Activated naive CD8-positive, alpha-beta T cell (primary cell): ENCODE measurements around the gene RAB10.

Experiments
- H3K27ac Mint-ChIP-seq: one replicate; pipeline ENCODE4 v1.8.0; 2021; ENCODE audit warnings: mixed read lengths
- H3K27me3 Mint-ChIP-seq: one replicate; pipeline ENCODE4 v1.8.0; 2021; ENCODE audit warnings: mixed read lengths
- H3K36me3 Mint-ChIP-seq: one replicate; pipeline ENCODE4 v1.8.0; 2021; ENCODE audit warnings: mixed read lengths
- H3K4me1 Mint-ChIP-seq: one replicate; pipeline ENCODE4 v1.8.0; 2021; ENCODE audit warnings: low read depth, mixed read lengths
- H3K4me3 Mint-ChIP-seq: one replicate; pipeline ENCODE4 v1.8.0; 2021; ENCODE audit warnings: mild to moderate bottlenecking, mixed read lengths
- H3K9me3 Mint-ChIP-seq: one replicate; pipeline ENCODE4 v1.8.0; 2021; ENCODE audit warnings: low read depth, mixed read lengths

The RAB10 gene

GRCh38 chr2:26123426-26123825 is 89.5 kb downstream of the RAB10 start:
- no peaks in the 10 kb centered on the region for H3K27me3 Mint-ChIP-seq
- H3K4me1 Mint-ChIP-seq: peaks cover 12% of the 10 kb centered on the region
- no peak overlapping the region for H3K4me3 Mint-ChIP-seq
- H3K9me3 Mint-ChIP-seq: no peaks in the 10 kb centered on the region
- H3K36me3 Mint-ChIP-seq: no peaks in the 10 kb centered on the region
- H3K27ac Mint-ChIP-seq: no peak overlapping the region

GRCh38 chr2:26126074-26126473 is 92.2 kb downstream of the RAB10 start:
- Mint-ChIP-seq H3K27me3 (no peaks in the 10 kb centered on the region), H3K9me3 (no peaks in the 10 kb centered on the region), H3K36me3 (peaks cover 2% of the 10 kb centered on the region), H3K27ac (no peak overlapping the region), H3K4me1 (peaks cover 17% of the 10 kb centered on the region), H3K4me3 (no peak overlapping the region)

GRCh38 chr2:26128176-26128575 is 94.3 kb downstream of the RAB10 start:
- Mint-ChIP-seq H3K27ac (no peak overlapping the region), H3K4me1 (peaks cover 16% of the 10 kb centered on the region), H3K9me3 (no peaks in the 10 kb centered on the region), H3K36me3 (peaks cover 2% of the 10 kb centered on the region), H3K27me3 (no peaks in the 10 kb centered on the region), H3K4me3 (no peak overlapping the region)

GRCh38 chr2:26130763-26131162 is 96.9 kb downstream of the RAB10 start:
- Mint-ChIP-seq H3K4me3 (no peak overlapping the region), H3K9me3 (no peaks in the 10 kb centered on the region), H3K4me1 (peaks cover 11% of the 10 kb centered on the region), H3K27me3 (no peaks in the 10 kb centered on the region), H3K27ac (no peak overlapping the region), H3K36me3 (peaks cover 6% of the 10 kb centered on the region)

- Mint-ChIP-seq H3K9me3 (no peaks in the 10 kb centered on the region), H3K36me3 (peaks cover 4% of the 10 kb centered on the region), H3K4me1 (peaks cover 1% of the 10 kb centered on the region), H3K27ac (no peak overlapping the region), H3K27me3 (no peaks in the 10 kb centered on the region), H3K4me3 (no peak overlapping the region)
Observed at GRCh38 chr2:26136451-26136850, 102.6 kb downstream of the RAB10 start.

GRCh38 chr2:26139269-26140183 is 105.6 kb downstream of the RAB10 start:
- Mint-ChIP-seq H3K27me3 (no peaks in the 10 kb centered on the region), H3K36me3 (peaks cover 2% of the 10 kb centered on the region), H3K4me3 (no peak overlapping the region), H3K4me1 (no peaks in the 10 kb centered on the region), H3K9me3 (no peaks in the 10 kb centered on the region), H3K27ac (no peak overlapping the region)

- Mint-ChIP-seq H3K4me3 (no peak overlapping the region), H3K36me3 (no peaks in the 10 kb centered on the region), H3K9me3 (no peaks in the 10 kb centered on the region), H3K4me1 (peaks cover 2% of the 10 kb centered on the region), H3K27ac (peak overlapping the region; percentile 11), H3K27me3 (no peaks in the 10 kb centered on the region)
Observed at GRCh38 chr2:26141145-26141769, 107.4 kb downstream of the RAB10 start.

- no peak overlapping the region for H3K4me3 Mint-ChIP-seq
- no peaks in the 10 kb centered on the region for H3K9me3 Mint-ChIP-seq
- H3K27ac Mint-ChIP-seq: no peak overlapping the region
- H3K27me3 Mint-ChIP-seq: peaks cover 2% of the 10 kb centered on the region
- peaks cover 2% of the 10 kb centered on the region for H3K4me1 Mint-ChIP-seq
- no peaks in the 10 kb centered on the region for H3K36me3 Mint-ChIP-seq
Observed at GRCh38 chr2:26144031-26144430, 110.1 kb downstream of the RAB10 start.

- H3K4me1 Mint-ChIP-seq: peaks cover 2% of the 10 kb centered on the region
- H3K4me3 Mint-ChIP-seq: no peak overlapping the region
- no peaks in the 10 kb centered on the region for H3K9me3 Mint-ChIP-seq
- H3K27me3 Mint-ChIP-seq: peaks cover 6% of the 10 kb centered on the region
- H3K27ac Mint-ChIP-seq: no peak overlapping the region
- no peaks in the 10 kb centered on the region for H3K36me3 Mint-ChIP-seq
Observed at GRCh38 chr2:26144953-26145680, 111.2 kb downstream of the RAB10 start.

- Mint-ChIP-seq H3K27me3 (peaks cover 17% of the 10 kb centered on the region), H3K36me3 (no peaks in the 10 kb centered on the region), H3K27ac (no peak overlapping the region), H3K4me3 (no peak overlapping the region), H3K4me1 (peaks cover 2% of the 10 kb centered on the region), H3K9me3 (no peaks in the 10 kb centered on the region)
Observed at GRCh38 chr2:26148501-26148900, 114.6 kb downstream of the RAB10 start.

- H3K9me3 Mint-ChIP-seq: no peaks in the 10 kb centered on the region
- H3K36me3 Mint-ChIP-seq: no peaks in the 10 kb centered on the region
- H3K27ac Mint-ChIP-seq: no peak overlapping the region
- H3K27me3 Mint-ChIP-seq: peaks cover 18% of the 10 kb centered on the region
- H3K4me1 Mint-ChIP-seq: no peaks in the 10 kb centered on the region
- H3K4me3 Mint-ChIP-seq: no peak overlapping the region
Observed at GRCh38 chr2:26150243-26150642, 116.4 kb downstream of the RAB10 start.

GRCh38 chr2:26157580-26157979 is 123.7 kb downstream of the RAB10 start:
- no peak overlapping the region for H3K27ac Mint-ChIP-seq
- no peaks in the 10 kb centered on the region for H3K9me3 Mint-ChIP-seq
- H3K36me3 Mint-ChIP-seq: peaks cover 2% of the 10 kb centered on the region
- no peak overlapping the region for H3K4me3 Mint-ChIP-seq
- no peaks in the 10 kb centered on the region for H3K4me1 Mint-ChIP-seq
- peaks cover 7% of the 10 kb centered on the region for H3K27me3 Mint-ChIP-seq

GRCh38 chr2:26161926-26162325 is 128.0 kb downstream of the RAB10 start:
- Mint-ChIP-seq H3K4me1 (no peaks in the 10 kb centered on the region), H3K27me3 (peaks cover 3% of the 10 kb centered on the region), H3K27ac (no peak overlapping the region), H3K4me3 (no peak overlapping the region), H3K9me3 (no peaks in the 10 kb centered on the region), H3K36me3 (peaks cover 2% of the 10 kb centered on the region)

- Mint-ChIP-seq H3K9me3 (no peaks in the 10 kb centered on the region), H3K4me1 (no peaks in the 10 kb centered on the region), H3K4me3 (no peak overlapping the region), H3K36me3 (no peaks in the 10 kb centered on the region), H3K27ac (no peak overlapping the region), H3K27me3 (peaks cover 1% of the 10 kb centered on the region)
Observed at GRCh38 chr2:26162963-26163362, 129.1 kb downstream of the RAB10 start.

GRCh38 chr2:26164231-26164630 is 130.3 kb downstream of the RAB10 start:
- Mint-ChIP-seq H3K27me3 (peaks cover 1% of the 10 kb centered on the region), H3K9me3 (no peaks in the 10 kb centered on the region), H3K36me3 (no peaks in the 10 kb centered on the region), H3K27ac (no peak overlapping the region), H3K4me3 (no peak overlapping the region), H3K4me1 (no peaks in the 10 kb centered on the region)
